Osteocyte (in vitro differentiated cells): ENCODE data around the gene MIGA1. TPM values are rescaled to one million over a fixed set of nuclear protein-coding genes. Genes with fewer than 3 reads are reported as not detected.

Experiments
- DNase-seq: peaks from one replicate; pipeline ENCODE4 v3.0.0; 2021; ENCODE audit warnings: mixed read lengths; ENCODE audit not compliant: unreplicated experiment; ENCODE audit errors: extremely low spot score
- H3K27ac Mint-ChIP-seq: one replicate; pipeline ENCODE4 v1.8.0; 2021; ENCODE audit warnings: mild to moderate bottlenecking, mixed read lengths; ENCODE audit not compliant: unreplicated experiment
- H3K27me3 Mint-ChIP-seq: one replicate; pipeline ENCODE4 v1.8.0; 2021; ENCODE audit warnings: mixed read lengths; ENCODE audit not compliant: unreplicated experiment
- H3K36me3 Mint-ChIP-seq: one replicate; pipeline ENCODE4 v1.8.0; 2021; ENCODE audit warnings: mixed read lengths; ENCODE audit not compliant: unreplicated experiment
- H3K4me1 Mint-ChIP-seq: one replicate; pipeline ENCODE4 v1.8.0; 2021; ENCODE audit warnings: mixed read lengths; ENCODE audit not compliant: unreplicated experiment
- H3K4me3 Mint-ChIP-seq: one replicate; pipeline ENCODE4 v1.8.0; 2021; ENCODE audit warnings: mild to moderate bottlenecking, moderate library complexity, mixed read lengths; ENCODE audit not compliant: unreplicated experiment
- H3K9me3 Mint-ChIP-seq: one replicate; pipeline ENCODE4 v1.8.0; 2021; ENCODE audit warnings: mixed read lengths; ENCODE audit not compliant: unreplicated experiment
- total RNA-seq: library from RNA; stranded (reverse); gene quantifications from 2 replicates; pipeline ENCODE4 v1.2.1, GENCODE V29; 2021
- TF ChIP-seq, protein P1 (sequence below): fragments of 200-600 bp; sonication (generic); IDR thresholded peaks from 2 replicates; pipeline ENCODE4 v1.5.0; 2021; ENCODE audit warnings: antibody characterized with exemption, mild to moderate bottlenecking, moderate library complexity

The MIGA1 gene
- total RNA-seq, 1 donor from 2014 or later, result 17.8 TPM

- no peak for DNase-seq
- Mint-ChIP-seq H3K36me3 (peaks cover 9% of the 10 kb centered on the region), H3K27ac (peak overlapping the region; percentile 97), H3K27me3 (no peaks in the 10 kb centered on the region), H3K9me3 (no peaks in the 10 kb centered on the region), H3K4me3 (peak overlapping the region; percentile 97), H3K4me1 (peaks cover 56% of the 10 kb centered on the region)
- TF ChIP-seq, protein P1, sequence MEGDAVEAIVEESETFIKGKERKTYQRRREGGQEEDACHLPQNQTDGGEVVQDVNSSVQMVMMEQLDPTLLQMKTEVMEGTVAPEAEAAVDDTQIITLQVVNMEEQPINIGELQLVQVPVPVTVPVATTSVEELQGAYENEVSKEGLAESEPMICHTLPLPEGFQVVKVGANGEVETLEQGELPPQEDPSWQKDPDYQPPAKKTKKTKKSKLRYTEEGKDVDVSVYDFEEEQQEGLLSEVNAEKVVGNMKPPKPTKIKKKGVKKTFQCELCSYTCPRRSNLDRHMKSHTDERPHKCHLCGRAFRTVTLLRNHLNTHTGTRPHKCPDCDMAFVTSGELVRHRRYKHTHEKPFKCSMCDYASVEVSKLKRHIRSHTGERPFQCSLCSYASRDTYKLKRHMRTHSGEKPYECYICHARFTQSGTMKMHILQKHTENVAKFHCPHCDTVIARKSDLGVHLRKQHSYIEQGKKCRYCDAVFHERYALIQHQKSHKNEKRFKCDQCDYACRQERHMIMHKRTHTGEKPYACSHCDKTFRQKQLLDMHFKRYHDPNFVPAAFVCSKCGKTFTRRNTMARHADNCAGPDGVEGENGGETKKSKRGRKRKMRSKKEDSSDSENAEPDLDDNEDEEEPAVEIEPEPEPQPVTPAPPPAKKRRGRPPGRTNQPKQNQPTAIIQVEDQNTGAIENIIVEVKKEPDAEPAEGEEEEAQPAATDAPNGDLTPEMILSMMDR, result no peak
Observed at GRCh38 chr1:77889671-77890070, 110.2 kb downstream of the MIGA1 start.

DNA sequence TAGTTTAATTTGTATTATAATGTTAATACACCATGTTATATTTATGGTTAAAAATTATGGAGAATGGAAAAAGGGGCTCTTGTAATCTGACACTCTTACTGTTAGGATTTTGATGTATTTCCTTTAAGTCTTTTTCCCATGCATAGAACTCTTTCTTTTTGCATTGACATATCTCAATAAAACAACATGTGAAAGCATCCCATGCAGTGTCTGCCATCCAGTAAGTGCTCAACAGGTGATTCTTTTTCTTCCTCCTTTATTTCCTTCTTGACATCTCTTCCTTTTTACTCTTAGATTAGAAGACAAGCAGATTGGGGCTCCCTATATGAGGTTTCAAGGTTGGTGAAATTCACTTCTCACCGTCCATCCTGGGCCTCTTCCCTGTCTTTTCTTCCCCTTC, 111.8 kb downstream of the MIGA1 start:
- TF ChIP-seq, protein P1, result no peak
- DNase-seq, result no peak
- H3K27ac Mint-ChIP-seq, result peak overlapping the region; percentile 63
- H3K36me3 Mint-ChIP-seq, result peaks cover 11% of the 10 kb centered on the region
- peak overlapping the region; percentile 27 for H3K4me3 Mint-ChIP-seq
- peaks cover 50% of the 10 kb centered on the region for H3K4me1 Mint-ChIP-seq
- no peaks in the 10 kb centered on the region for H3K27me3 Mint-ChIP-seq
- H3K9me3 Mint-ChIP-seq, result no peaks in the 10 kb centered on the region

DNA sequence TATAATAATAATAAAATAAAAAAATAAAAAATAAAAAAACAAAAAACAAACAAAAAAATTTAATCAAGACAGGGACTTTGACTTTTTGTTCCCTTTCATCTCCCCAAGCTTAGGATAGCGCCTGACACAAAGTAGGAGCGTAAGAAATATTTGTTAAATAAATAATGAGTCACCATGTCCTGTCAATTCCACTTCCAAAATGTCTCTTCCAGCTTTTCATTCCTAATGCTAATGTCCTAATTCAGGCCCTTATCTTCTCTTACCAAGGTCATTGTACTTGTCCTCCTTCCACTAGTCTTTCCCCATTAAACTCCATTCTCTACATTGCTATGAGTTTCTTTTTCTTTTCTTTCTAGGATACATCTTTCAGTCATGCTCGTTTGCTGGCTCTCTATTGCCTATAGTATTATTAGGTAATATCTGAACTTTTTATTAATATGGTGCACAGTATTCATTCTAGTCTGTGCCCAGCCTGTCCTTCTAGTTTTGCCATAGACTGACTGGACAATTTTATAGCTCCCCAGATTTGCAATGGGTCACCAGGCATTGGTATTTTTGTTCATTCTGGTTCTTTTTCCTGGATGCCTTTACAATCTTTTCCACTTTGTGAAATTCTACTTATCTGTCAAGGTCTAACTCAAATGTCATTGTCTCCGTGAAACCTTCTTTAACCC, 120.3 kb downstream of the MIGA1 start:
- peaks cover 10% of the 10 kb centered on the region for H3K36me3 Mint-ChIP-seq
- H3K4me3 Mint-ChIP-seq, result no peak overlapping the region

GRCh38 chr1:77900687-77901293, 121.3 kb downstream of the MIGA1 start:
- no peaks in the 10 kb centered on the region for H3K27me3 Mint-ChIP-seq
- H3K9me3 Mint-ChIP-seq, result no peaks in the 10 kb centered on the region
- no peak overlapping the region for H3K27ac Mint-ChIP-seq
- DNase-seq, result no peak
- peaks cover 18% of the 10 kb centered on the region for H3K4me1 Mint-ChIP-seq
- no peak overlapping the region for H3K4me3 Mint-ChIP-seq
- TF ChIP-seq, protein P1, result peak; percentile 86
- peaks cover 10% of the 10 kb centered on the region for H3K36me3 Mint-ChIP-seq

More for the DNA sequence above, 120.3 kb downstream of the MIGA1 start:
- Mint-ChIP-seq H3K27me3 (no peaks in the 10 kb centered on the region), H3K4me1 (peaks cover 15% of the 10 kb centered on the region), H3K9me3 (no peaks in the 10 kb centered on the region), H3K27ac (peak overlapping the region; percentile 74)
- TF ChIP-seq, protein P1, result no peak
- no peak for DNase-seq

- peaks cover 5% of the 10 kb centered on the region for H3K36me3 Mint-ChIP-seq
- TF ChIP-seq, protein P1, result no peak
- H3K27me3 Mint-ChIP-seq, result no peaks in the 10 kb centered on the region
- peaks cover 9% of the 10 kb centered on the region for H3K4me1 Mint-ChIP-seq
- no peaks in the 10 kb centered on the region for H3K9me3 Mint-ChIP-seq
- no peak for DNase-seq
- peak overlapping the region; percentile 48 for H3K27ac Mint-ChIP-seq
- no peak overlapping the region for H3K4me3 Mint-ChIP-seq
Observed at GRCh38 chr1:77905603-77906002, 126.2 kb downstream of the MIGA1 start.
